HL-60 (cell line): Measurements from ENCODE around the gene ATOX1.
"Not testable (repeated sequence)": the region's sequence is repeated elsewhere in the genome, so short reads cannot be mapped to it uniquely, and the experiment has no call there.

Experiments
- DNase-seq, 2 experiments: peaks; one replicate each; pipeline ENCODE4 v3.0.0-alpha.2; 2010 to 2020; ENCODE audit warnings: low read depth in 1 of 2, low spot score in 1 of 2
- H3K27ac ChIP-seq: fragments of 250-450 bp; sonication (Bioruptor Pico); replicated peaks from 2 replicates; pipeline ENCODE4 v1.5.1; 2020; ENCODE audit warnings: mild to moderate bottlenecking, moderate library complexity
- H3K27me3 ChIP-seq: fragments of 250-450 bp; sonication (Bioruptor Pico); 2 replicates; pipeline ENCODE4 v1.5.1; 2021; ENCODE audit warnings: mild to moderate bottlenecking, moderate library complexity; ENCODE audit not compliant: insufficient read depth, poor library complexity, severe bottlenecking
- H3K4me3 ChIP-seq: replicated peaks from 2 replicates; pipeline ENCODE4 v1.5.1; 2011; ENCODE audit warnings: mild to moderate bottlenecking, control low read depth, low read length; ENCODE audit not compliant: insufficient read depth
- GABPA ChIP-seq: IDR thresholded peaks from 2 replicates; pipeline ENCODE4 v1.6.1; 2012; ENCODE audit warnings: low read depth
- POLR2AphosphoS5 ChIP-seq: IDR thresholded peaks from 2 replicates; pipeline ENCODE4 v1.6.1; 2012; ENCODE audit warnings: low read depth
- SPI1 ChIP-seq: IDR thresholded peaks from 2 replicates; pipeline ENCODE4 v1.6.1; 2012; ENCODE audit warnings: low read depth, mild to moderate bottlenecking, borderline replicate concordance
- TF ChIP-seq, protein P1 (sequence below): IDR thresholded peaks from one replicate; pipeline ENCODE4 v1.5.1; 2011; ENCODE audit warnings: low read length, control low read depth, inconsistent platforms; ENCODE audit not compliant: insufficient read depth
- TF ChIP-seq, protein P2 (sequence below): IDR thresholded peaks from 2 replicates; pipeline ENCODE4 v1.6.1; 2012; ENCODE audit warnings: low read depth; ENCODE audit not compliant: insufficient replicate concordance

ATOX1 gene

GRCh38 chr5:151730381-151730780, 28.1 kb downstream of the ATOX1 start:
- no peak for DNase-seq
- Histone ChIP-seq H3K27ac (no peak overlapping the region), H3K4me3 (no peak overlapping the region), H3K27me3 (no peaks in the 10 kb centered on the region)
- TF ChIP-seq SPI1 (no peak), POLR2AphosphoS5 (no peak), GABPA (no peak)
- TF ChIP-seq, protein P1, sequence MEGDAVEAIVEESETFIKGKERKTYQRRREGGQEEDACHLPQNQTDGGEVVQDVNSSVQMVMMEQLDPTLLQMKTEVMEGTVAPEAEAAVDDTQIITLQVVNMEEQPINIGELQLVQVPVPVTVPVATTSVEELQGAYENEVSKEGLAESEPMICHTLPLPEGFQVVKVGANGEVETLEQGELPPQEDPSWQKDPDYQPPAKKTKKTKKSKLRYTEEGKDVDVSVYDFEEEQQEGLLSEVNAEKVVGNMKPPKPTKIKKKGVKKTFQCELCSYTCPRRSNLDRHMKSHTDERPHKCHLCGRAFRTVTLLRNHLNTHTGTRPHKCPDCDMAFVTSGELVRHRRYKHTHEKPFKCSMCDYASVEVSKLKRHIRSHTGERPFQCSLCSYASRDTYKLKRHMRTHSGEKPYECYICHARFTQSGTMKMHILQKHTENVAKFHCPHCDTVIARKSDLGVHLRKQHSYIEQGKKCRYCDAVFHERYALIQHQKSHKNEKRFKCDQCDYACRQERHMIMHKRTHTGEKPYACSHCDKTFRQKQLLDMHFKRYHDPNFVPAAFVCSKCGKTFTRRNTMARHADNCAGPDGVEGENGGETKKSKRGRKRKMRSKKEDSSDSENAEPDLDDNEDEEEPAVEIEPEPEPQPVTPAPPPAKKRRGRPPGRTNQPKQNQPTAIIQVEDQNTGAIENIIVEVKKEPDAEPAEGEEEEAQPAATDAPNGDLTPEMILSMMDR: no peak
- TF ChIP-seq, protein P2, sequence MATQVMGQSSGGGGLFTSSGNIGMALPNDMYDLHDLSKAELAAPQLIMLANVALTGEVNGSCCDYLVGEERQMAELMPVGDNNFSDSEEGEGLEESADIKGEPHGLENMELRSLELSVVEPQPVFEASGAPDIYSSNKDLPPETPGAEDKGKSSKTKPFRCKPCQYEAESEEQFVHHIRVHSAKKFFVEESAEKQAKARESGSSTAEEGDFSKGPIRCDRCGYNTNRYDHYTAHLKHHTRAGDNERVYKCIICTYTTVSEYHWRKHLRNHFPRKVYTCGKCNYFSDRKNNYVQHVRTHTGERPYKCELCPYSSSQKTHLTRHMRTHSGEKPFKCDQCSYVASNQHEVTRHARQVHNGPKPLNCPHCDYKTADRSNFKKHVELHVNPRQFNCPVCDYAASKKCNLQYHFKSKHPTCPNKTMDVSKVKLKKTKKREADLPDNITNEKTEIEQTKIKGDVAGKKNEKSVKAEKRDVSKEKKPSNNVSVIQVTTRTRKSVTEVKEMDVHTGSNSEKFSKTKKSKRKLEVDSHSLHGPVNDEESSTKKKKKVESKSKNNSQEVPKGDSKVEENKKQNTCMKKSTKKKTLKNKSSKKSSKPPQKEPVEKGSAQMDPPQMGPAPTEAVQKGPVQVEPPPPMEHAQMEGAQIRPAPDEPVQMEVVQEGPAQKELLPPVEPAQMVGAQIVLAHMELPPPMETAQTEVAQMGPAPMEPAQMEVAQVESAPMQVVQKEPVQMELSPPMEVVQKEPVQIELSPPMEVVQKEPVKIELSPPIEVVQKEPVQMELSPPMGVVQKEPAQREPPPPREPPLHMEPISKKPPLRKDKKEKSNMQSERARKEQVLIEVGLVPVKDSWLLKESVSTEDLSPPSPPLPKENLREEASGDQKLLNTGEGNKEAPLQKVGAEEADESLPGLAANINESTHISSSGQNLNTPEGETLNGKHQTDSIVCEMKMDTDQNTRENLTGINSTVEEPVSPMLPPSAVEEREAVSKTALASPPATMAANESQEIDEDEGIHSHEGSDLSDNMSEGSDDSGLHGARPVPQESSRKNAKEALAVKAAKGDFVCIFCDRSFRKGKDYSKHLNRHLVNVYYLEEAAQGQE: no peak

- H3K27ac ChIP-seq, H3K27me3 ChIP-seq, H3K4me3 ChIP-seq, DNase-seq: not testable (repeated sequence)
Observed at GRCh38 chr5:151729597-151729996, 28.8 kb downstream of the ATOX1 start.

GRCh38 chr5:151724360-151724759, 34.1 kb downstream of the ATOX1 start:
- H3K4me3 ChIP-seq: no peak overlapping the region
- TF ChIP-seq POLR2AphosphoS5 (no peak), SPI1 (no peak), GABPA (no peak)
- TF ChIP-seq, protein P1: no peak
- TF ChIP-seq, protein P2: no peak
- no peak for DNase-seq

DNA sequence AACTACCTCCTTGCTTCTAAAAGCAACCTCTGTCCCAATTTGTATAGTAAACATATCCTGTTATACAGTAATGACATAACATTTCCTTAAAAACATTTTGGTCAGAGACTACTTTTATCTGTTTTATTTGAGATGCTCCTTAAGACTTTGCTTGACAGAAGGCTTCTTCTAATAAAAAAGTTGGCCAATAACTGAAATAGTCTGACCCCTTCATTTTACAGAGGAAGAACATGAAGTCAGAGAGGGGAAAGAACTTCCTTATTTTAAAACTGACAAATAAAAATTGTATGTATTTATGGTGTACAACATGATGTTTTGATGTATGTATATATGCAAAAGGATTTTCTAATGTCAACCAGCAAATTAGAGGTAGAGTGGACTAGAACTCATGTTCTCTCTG, 35.9 kb downstream of the ATOX1 start:
- no peak for TF ChIP-seq SPI1
- no peak for TF ChIP-seq GABPA
- TF ChIP-seq, protein P1: no peak
- no peak for TF ChIP-seq POLR2AphosphoS5
- TF ChIP-seq, protein P2: no peak
- no peaks in the 10 kb centered on the region for H3K27me3 ChIP-seq
- H3K4me3 ChIP-seq: no peak overlapping the region
- H3K27ac ChIP-seq: no peak overlapping the region
- DNase-seq: no peak

More at GRCh38 chr5:151724360-151724759, 34.1 kb downstream of the ATOX1 start:
- no peaks in the 10 kb centered on the region for H3K27me3 ChIP-seq
- no peak overlapping the region for H3K27ac ChIP-seq
